Measurements from ENCODE around the gene ARL5C.
"Not testable (repeated sequence)": the region's sequence is repeated elsewhere in the genome, so short reads cannot be mapped to it uniquely, and the experiment has no call there.

Gene ARL5C

DNA sequence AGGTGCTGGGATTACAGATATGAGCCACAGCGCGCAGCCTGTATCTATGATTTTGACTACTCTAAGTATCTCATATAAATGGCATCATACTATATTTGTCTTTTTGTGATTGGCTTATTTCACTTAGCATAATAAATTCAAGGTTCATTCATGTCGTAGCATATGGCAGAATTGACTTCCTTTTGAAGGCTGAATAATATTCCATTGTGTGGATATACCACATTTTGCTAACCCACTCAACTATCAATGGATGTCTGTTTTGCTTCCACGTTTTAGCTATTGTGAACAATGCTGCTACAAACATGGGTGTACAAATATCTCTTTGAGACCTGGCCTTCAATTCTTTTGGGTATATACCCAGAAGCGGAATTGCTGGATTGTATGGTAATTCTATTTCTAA, 24.7 kb downstream of the ARL5C start:
- no peak for DNase-seq (ENCODE audit: low spot score)

DNA sequence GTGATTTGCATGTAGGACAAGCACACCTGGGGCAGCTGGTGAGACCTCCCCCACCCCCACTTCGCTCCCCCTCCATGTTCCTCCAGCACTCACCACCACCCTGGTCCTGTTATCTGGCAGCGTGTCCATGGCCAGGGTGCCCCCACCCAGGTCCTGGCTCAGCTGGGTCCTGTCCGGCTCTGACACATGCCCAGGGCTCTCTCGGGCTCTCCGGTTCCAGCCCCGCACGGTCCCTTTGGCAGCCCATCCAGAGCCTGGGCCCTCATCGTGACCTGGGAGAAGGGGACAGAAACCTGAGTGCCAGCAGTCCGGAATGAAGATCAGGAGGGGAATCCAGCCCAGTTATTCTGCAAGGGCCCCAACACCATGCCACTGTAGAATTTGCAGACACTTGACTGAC, 26.4 kb downstream of the ARL5C start:
- DNase-seq (ENCODE audit: low spot score), result no peak

DNA sequence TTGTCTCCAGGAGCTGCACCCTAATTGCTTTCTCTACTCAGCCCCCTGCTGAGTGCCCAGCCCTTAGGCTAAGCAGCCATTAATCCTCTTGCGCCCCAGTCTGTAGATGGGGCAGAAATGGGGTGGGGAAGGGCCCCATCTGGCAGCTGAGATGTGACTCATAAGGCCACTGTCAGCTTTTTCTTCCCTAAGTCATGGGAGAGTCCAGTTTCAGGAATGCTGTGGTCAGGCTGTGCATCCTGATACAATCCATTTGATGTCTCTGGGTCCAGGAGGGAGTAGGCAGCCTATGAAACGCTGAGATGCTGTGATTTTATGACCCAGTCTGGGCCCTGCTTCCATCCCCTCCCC, 26.8 kb downstream of the ARL5C start:
- peak; percentile 62 for DNase-seq (ENCODE audit: low spot score)

DNA sequence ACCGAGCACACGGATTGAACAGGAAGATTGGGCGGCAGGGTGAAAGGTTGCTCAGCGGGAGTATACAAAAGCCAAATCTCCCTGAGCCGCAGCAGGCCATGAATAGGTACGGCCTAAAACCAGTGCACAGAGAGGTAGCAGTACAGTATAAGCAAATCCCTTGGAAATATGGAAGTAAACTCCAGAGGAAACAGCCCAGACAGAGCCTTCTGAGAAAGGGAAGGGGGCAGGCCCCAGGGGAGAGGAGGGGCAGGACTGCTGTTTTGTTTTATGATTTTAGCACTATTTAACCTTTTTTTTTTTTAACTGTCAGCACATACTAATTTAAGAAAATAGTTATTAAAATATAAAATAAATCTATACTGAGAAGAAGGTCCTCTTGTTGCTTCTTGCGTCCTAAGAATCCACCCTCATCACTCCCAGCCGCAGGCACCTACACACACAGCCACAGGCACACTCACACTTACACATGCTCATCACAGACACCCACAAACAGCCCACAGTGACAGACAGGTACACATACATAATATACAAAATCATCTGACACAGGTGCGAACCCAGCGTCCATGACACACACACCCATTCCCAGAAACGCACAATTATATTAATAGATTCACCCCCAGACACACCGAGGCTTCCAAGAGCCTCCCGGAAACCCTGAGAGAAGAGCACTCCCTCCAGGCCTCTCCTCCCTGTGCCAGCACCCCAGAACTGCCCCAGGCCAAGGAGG, 27.4 kb downstream of the ARL5C start:
- no peak for DNase-seq (ENCODE audit: low spot score)

DNA sequence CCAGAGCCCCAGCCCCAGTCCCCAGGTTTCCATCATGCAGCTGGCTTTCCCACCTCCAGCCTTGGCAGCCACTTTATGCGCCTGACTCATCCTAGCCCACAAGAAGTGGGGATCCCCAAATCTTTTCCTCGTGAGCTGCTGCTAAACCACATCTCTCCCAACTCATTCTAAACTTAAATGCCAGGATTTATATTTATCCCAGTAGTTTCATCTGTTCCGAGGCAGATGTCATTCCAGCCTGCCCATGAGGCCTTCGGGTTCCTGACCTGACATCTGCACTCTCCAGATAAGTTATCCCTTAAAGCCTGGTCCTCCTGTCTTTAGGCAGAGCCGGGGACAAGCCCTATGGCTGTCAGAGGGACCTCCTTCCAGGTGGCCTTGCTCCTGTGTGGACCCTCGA, 31.1 kb downstream of the ARL5C start:
- no peak for DNase-seq (ENCODE audit: low spot score)

DNA sequence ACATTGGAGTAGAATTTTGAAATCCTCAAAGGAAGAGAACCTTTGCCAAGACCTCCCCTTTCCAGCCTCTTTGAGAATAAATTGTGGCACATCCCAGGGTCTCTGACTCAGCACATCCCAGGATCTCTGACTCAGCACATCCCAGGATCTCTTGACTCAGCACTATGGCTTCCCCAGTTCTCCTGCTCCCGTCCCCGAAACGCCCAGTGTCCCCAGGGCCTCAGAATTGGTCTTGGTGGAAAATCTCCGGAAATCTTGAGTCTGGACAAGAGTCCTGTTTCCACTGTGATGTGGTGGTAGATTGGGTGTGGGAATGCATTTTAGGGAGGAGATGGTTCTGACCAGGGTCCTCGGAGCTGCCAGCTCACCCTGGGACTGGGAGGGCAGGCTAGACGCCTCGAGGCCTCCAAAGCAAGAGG, 33.8 kb downstream of the ARL5C start:
- DNase-seq (ENCODE audit: low spot score), result peak; percentile 66

DNA sequence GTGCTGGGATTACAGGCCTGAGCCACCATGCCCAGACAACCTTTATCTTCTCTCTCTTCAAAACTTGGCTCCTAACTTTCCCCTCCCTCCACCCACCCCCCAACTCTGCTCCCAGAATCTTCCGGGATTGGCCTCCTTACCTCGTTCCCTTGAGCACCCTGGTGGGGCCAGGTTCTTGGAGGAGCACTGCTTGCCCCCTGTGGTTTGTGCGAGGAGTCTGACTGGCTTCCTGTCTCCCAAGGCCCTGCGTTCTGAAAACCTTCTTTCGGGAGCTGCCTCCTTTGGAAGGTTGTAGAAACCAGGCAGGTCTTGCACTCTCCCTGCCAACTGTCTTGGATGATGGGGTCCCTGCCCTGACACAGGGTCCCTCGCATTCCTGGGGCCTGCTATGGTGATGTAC, 34.3 kb downstream of the ARL5C start:
- no peak for DNase-seq (ENCODE audit: low spot score)

DNA sequence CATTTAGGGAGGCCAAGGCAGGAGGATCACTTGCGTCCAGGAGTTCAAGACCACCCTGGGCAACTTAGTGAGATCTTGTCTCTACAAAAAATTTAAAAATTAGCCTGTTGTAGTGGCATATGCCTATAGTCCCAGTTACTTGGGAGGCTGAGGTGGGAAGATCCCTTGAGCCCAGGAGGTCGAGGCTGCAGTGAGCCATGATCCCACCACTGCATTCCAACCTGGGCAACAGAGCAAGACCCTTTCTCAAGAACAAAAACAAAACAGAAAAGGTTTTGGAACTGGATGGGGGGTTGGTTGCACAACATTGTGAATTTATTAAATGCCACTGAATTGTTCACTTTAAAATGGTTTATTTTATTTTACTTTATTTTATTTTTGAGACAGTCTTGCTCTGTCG, 35.8 kb downstream of the ARL5C start:
- DNase-seq (ENCODE audit: low spot score), result no peak

DNA sequence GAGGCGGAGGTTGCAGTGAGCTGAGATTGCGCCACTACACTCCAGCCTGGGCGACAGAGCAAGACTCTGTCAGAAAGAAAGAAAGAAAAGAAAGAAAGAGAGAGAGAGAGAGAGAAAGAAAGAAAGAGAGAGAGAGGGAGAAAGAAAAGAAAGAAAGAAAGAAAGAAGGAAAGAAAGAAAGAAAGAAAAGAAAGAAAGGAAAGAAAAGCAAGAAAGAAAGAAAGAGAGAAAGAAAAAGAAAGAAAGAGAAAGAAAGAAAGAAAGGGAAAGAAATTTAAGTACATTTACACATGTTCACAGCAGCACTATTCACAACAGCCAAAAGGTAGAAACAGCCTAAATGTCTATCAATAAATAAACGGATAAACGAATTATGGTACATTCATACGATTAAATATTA, 36.4 kb downstream of the ARL5C start:
- DNase-seq (ENCODE audit: low spot score), result not testable (repeated sequence)

DNA sequence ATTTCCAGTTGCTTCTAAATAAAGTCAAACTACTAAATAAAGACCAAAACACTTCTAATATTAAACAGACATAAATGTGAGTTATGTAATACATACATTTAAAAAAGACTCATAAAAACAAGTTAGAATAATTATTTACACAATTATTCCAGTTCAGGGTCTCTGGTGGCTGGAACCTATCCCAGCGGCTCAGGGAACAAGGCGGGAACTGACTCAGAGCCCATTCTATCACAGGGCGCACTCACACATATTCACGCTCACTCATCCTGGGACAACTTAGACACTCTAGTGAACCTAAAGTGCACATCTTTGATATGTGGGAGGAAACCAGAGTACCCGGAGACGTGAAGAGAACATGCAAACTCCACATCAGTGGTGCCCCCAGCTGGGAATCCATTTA, 39.5 kb downstream of the ARL5C start:
- no peak for DNase-seq (ENCODE audit: low spot score)

DNA sequence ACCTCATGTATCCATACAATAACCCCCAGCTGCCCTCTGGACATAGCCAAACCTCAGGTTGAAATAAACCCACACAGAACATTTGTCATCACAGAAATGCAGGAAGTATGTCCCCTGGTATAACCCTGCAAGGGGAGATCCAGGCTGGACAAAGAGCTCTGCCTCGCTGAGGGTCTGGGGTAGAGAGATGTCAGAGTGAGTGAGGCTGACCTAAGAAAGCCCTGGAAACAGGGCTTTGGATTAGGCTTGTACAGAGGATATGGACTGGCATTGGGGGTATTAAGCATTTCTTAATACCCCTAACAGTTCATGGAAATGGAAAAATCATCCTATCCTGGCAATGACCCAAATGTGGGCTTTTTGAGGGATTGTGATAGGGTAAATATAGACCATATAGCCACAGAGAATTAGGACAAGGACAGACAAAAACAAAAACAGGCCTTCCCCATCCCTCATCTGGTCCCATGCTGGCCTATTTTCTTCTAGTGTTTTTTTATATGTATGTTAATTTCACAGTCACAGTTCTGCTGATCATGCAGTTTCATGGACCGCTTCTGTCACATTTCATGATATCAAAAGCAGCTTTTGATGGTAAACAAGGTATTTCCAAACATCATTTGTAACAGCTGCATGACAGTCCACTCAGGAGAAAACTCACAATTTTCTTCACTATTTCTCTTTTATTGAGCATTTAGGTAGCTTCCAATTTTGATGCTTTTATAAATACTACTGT, 40.7 kb downstream of the ARL5C start:
- no peak for DNase-seq (ENCODE audit: low spot score)

DNA sequence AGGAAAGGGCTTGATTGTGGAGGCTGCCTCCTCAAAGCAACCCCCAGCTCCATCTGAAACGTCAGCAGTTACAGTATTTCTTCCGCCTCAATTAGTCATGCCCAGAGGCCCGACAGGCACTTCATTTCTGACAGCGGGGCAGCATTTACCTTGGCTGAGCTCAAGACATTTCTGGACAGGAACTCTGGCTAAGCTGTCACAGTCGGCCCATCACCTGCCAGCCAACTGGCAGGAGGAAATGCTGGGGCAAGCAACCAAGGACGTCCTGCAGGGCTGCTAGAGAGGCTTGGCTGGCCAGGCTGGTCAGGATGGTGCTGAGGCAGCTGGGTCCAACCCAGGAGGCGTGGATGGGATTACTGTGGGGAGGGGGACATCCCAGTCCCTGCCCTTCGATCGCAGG, 42.3 kb downstream of the ARL5C start:
- DNase-seq (ENCODE audit: low spot score), result no peak

DNA sequence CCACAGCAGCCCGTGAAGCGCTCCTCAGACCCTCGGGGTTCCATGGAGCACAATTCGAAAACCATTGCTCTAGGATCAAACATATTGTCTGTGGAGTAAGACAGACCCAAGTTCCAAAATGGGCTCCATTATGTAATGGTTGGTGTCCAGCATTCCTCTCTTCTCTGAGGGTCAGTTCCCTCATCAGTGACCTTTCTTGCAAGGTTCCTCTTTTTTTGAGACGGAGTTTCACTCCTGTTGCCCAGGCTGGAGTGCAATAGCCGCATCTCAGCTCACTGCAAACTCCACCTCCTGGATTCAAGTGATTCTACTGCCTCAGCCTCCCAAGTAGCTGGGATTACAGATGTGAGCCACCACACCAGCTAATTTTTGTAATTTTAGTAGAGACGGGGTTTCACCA, 43.0 kb downstream of the ARL5C start:
- no peak for DNase-seq (ENCODE audit: low spot score)

DNA sequence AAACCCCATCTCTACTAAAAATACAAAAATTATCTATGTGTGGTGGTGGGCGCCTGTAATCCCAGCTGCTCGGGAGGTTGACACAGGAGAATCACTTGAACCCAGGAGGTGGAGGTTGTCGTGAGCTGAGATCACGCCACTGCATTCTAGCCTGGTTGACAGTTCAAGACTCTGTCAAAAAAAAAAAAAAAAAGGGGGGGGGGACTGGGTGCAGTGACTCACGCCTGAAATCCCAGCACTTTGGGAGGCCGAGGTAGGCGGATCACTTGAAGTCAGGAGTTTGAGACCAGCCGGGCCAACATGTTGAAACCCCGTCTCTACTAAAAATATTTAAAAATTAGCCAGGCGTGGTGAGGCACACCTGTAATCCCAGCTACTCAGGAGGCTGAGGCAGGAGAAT, 44.0 kb downstream of the ARL5C start:
- not testable (repeated sequence) for DNase-seq (ENCODE audit: low spot score)

DNA sequence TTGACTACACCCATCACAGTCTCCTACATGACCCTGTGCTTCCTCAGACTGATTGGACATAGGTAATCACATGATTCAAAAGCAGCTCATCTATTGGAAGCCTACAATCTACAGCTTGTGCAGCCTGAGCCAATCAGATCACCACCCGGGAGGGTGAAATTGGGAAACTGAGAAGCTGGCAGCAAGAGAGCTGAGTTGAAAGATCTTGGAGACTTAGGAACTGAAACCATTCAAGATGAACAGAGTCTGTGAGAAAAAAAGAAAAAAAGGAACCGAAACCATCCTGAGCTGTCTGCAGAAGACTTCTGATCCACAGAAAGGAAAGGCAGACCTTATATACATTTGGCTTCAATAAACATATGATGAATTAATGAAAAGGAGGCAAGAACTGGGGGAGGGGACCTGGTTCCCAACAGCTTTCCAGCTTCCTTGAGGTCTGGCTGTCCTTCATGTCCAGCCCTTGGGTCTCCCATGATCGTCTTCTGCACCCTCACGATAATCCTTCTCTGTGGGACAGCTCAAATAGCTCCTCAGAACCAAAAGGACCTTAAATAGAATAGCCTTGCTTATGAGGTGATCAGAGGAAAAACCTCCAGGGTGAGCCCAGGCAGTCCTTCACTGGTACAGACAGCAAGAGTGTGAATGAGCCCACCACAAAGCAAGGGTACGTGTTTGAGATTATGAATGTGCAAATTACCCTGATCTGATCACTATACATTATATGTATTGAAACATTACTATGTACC, 47.1 kb downstream of the ARL5C start:
- no peak for DNase-seq (ENCODE audit: low spot score)

DNA sequence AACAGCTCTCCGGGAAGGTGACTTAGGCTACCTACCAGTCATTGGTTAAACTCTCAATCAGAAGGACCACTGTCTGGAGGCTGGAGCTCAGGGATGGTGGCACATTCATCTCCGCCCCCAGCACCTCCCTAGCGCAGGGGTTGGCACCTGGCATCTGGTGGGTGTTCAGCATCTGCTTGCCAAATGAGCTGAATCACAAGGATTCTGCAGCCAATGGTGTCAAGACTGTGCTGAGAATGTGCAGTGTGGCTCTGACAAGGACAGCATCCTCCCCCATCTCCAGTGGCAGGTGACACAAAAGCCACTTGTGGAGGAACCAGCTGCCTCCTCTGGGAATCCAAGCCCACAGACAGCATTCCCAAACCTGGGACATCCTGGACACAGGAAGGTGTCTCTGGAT, 49.7 kb downstream of the ARL5C start:
- DNase-seq (ENCODE audit: low spot score), result no peak

DNA sequence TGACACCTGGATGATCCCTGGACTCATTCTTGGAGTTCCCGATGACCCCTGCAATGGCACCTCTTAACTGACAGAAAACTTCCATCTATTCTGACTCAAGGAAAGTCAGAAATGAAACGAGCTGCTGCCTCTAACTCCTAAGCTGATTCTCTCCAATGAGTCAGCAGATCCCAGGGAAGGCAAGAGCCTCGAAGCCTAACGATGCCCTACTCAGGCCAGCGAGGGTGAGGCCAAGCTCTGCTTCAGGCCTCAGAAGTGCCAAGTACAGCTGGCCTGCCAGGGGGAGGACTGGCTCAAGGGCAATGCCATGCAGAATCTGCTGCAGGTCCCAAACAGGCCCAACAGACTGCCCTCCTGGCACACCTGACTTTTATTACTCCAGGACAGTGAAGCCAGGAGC, 50.8 kb downstream of the ARL5C start:
- DNase-seq (ENCODE audit: low spot score), result no peak

DNA sequence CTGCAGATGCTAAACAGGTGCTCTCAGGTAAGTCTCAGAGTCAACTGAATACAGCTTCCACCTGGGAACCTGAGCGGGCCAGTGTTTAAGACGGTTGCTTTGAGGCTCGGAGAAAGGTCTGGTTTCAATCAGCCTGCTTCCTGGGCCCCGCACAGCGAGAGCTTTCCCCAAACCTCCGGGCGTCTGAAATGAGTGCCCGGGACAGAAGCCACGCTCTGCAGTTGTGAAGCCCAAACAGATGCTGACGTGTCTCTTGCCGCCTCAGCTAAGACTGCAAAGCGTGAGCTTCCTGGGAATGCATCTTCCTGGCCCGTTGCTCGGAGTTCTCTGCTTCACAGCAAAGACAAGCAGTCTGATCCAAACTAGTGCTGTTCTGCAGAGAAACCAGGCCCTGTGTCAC, 51.2 kb downstream of the ARL5C start:
- no peak for DNase-seq (ENCODE audit: low spot score)

DNA sequence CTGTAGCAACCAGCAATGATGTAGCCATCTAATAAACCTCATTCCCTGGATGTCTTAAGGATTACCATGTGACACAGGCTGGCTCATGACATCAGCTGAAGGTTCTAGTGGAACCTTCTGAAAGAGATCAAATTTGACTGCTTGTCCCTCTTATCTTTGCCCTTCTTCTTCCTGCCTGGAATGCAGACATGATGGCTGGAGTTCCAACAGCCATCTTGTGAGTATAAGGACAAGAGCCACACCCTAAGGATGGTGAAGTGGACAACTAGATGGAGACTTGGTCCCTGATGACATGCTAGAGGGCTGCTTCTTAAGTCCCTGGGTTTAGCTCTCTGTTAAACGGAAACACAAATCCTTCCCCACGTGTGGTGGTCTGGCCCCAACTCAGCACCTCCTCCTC, 52.1 kb downstream of the ARL5C start:
- no peak for DNase-seq (ENCODE audit: low spot score)

DNA sequence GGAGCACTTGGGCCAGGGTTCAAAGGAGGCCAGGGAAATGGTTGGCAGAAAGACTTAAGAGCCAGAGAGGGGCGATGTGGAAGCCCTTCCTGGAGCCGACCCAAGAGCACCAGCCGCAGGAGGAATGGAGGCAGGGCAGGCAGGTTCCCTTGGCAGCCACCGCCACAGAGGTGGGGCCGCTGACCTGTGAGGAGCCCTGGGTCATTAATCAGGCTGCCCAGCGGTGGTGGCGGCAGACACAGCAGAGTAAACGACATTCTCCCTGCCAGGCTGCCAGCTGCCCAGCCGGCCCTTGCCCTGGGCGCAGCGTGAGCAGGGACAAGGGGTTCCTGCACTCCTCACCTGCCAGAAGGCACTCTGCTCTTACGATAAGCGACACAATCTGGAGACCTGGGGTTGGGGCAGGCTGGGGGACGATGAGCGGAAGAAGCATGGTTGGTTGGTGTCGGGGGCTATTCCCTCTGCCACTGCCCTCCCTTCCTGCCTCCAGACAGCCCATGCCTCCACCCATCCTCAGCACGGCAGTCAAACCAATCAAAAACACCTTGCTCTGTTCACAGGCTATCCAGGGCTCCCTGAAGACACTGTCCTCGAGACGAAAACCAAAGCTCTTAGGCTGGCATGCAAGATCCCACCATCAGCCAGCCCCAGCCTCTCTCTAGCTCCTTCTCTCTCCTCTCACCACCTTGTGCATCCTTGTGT, 55.4 kb downstream of the ARL5C start:
- DNase-seq (ENCODE audit: low spot score), result no peak

DNA sequence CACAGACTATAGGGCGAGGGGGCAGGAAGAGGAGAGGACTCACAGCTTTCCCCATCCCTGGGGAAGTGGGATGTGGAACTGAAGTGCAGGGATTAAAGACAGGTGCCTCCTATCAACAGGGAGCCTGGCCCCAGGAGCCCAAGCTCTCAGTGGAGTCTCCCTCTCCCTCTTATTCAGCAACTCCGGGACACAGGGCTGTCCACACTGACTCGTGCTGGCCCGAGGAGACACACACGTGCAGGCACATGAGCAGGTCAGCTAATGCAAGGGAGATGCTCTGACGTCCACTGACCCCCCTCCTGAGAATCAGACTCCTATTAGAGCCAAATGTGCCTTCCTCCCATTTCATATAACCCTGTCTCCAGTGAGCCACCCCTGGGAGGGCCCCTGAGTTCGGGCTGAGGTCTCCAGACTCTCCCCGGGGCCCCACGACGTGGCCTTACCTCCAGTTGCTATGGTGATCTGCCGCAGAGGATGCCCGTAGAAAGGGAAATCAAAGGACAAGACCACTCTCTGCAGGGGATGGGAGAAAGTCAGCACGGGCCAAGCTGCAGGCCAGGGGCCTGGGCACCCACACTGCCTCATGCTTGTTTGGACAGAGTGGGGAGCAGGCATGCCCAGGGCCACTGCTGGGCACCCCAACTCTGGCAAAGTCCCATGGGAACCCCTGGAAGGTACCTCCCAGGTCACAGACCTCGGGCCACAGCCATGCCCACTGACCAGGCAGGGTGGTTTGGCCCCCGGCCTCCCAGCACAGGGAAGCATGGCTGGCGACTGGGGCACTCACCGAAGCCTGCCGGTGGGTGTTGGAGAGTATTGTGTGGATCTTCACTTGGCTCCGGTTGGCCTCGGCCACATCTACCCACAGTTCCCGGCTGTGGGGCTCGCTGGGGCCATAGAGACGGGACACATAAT, 57.2 kb downstream of the ARL5C start:
- DNase-seq (ENCODE audit: low spot score), result no peak

DNA sequence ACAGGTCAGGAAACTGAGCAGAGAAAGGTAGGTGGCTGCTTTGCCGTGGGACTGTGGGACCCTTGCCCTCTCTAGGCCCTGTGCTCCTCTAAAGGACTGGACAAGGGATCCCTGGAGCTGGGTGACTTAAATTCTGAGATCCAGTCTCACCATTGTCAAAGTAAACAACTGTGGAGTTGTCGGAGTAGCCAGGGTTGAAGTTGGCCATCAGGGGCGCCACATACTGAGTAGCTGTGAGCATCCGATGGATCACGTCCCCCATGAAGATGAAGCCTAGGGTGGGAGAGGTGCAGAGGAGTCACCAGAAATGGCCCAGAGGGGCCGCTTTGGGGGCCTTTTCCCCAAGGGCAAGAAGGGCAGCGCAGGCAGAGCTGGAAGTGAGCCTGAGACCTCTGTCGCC, 58.0 kb downstream of the ARL5C start:
- no peak for DNase-seq (ENCODE audit: low spot score)
